RCC 7860 (cell line): ENCODE data around the gene HSPB7.
A peak's percentile ranks its signal among the peaks of the same experiment; 100 is the strongest.
"Not testable (repeated sequence)": the region's sequence is repeated elsewhere in the genome, so short reads cannot be mapped to it uniquely, and the experiment has no call there.

Experiments used
- DNase-seq: peaks from one replicate; pipeline ENCODE4 v3.0.0-alpha.2; 2015; ENCODE audit warnings: low spot score
- FAIRE-seq: peaks from 2 replicates; lab custom pipeline; 2012; peaks lifted over from hg19 to GRCh38; lab: Jason Lieb, UNC

The HSPB7 gene

GRCh38 chr1:16026302-16026701, 8.5 kb upstream of the HSPB7 start:
- FAIRE-seq, DNase-seq: not testable (repeated sequence)

DNA sequence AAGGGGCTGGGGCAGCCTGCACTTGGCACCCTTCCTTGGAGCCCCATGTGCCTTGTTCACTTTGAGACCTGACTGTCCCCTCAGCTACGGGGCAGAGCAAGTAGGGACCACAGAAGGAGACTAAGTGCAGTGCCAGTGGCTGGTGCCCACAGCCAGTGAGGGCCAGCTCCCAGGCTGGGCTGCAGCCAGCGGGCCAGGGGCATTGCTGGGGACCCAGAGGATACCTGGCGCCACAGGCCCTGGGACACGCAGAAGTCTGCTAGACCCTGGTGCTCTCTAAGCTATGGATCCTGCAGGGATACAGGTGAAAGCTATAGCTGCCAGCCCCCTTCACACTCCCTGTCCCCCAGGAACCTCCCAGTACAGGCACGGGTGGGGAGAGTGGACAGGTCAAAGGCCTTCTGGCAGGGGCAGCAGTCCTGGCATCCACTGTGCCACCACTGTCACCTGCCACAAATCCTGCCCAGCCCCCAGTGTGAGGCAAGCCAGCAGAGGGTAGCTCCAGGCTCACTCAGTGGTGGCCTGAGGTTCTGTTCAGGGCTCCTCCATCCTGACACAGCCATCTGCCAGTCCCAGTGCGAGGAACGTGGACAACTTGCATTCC, 5.3 kb upstream of the HSPB7 start:
- no peak for FAIRE-seq

GRCh38 chr1:16022393-16022792, 4.5 kb upstream of the HSPB7 start:
- DNase-seq (no peak), FAIRE-seq (no peak)

More for the DNA sequence above, 5.3 kb upstream of the HSPB7 start:
- DNase-seq, result no peak

DNA sequence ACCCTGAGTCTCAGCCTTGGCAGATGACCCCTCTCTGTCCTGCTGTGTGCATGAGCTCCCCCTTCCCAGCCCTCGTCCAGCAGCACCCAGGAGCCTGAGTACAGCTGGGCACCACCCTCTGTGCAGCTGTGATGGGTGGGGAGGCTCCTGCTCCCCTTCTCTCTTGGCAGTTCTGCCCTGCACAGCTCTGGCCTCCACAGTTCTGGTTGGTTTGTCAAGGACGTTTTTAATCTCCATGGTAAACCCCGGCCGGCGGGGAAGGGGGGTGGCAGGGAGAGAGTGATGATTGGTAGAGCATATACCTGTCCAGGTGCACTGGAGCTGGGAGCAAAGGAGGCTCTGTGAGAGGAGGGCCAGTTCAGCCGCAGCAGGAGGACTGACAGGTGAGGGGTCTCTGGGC, 3.8 kb upstream of the HSPB7 start, which contains the start of gene CLCNKA:
CLCNKA (plus strand) TSS at position 356 of the 400 bp plus-strand sequence. CDS start 584 bp downstream, outside the sequence.
- DNase-seq (no peak), FAIRE-seq (no peak)

DNA sequence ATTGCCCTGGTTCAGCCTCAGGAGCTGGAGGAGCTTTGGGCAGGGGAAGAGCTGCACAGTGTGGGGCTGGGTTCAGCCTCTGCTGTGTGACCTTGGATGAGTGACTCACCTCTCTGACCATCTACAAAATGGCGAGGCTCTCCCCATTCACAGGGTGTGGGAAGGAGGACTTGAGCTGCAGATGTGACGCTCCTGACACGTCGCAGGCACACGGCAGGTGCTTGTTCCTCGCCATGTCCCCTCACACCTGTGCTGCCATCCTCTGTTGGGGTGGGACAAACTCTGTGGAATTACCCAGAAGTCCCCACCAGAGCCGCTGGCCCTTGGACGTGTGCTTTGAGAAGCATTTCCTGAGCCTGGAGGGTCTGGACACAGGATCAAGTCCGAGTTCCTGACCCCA, 3.0 kb upstream of the HSPB7 start:
- FAIRE-seq, DNase-seq: not testable (repeated sequence)

DNA sequence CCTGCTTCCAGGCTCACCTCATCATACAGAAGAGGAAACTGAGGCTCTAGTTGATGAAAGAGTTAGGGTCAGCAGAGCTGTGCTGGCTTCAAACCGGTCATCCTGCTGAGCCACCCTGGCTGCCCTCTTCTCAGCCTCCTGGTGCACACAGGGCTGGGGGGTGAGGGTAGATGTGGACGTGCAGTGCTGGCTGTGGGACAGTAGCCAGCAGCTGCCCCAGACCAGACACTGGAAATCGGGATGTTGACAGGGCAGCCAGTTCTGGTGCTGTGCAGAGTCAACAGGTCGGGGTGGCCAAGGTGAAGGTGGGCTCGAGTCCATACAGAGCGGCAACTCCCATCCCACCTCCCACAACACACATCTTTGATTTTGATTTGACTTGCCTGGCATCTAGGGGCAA, 2.5 kb upstream of the HSPB7 start:
- FAIRE-seq, result no peak
- no peak for DNase-seq

- FAIRE-seq (no peak), DNase-seq (no peak)
Observed at GRCh38 chr1:16019644-16020277, 1.9 kb upstream of the HSPB7 start.

DNA sequence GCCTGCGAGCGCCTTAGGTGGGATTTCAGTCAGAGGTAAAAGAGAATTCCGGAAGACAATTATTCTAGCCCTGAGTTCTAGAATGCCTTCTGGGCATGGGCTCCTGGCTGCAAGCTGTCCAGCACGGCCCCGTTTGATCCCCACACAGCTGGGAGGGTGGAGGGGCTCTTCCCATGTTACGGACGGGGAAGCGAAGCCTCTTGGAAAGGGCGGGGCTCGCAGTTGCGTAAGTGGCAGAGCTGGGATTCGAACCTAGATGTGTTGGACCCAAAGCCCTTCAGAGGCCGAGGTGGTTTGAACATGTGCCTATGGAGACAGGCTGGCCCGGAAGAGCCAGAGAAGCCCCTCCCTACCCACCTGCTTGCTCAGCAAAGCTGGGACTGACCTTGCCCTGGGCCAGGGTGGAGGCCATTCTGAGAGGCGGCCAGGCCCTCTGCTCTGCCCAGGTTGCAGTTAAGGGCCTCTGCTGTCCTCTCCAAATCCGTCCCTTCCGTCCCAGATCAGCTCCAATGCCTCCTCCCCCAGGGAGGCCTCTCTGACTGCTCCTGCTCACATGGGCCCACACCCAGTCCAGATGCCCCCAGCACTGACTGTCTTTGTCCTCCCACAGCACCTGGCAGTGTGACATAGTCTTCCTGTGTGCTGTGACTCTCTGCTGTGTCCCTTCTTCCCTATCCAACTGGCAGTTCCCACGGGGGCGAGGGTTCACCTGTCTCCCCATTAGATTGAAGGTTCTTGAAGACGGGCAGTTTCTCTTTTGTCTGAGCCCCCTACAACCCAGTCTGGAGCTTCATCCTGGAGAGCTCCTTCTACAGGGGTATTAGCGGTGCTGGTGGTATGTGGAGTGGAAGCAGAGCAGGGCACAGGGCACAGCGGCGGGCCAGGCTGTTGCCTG, 1.2 kb upstream of the HSPB7 start:
- DNase-seq (no peak), FAIRE-seq (no peak)

DNA sequence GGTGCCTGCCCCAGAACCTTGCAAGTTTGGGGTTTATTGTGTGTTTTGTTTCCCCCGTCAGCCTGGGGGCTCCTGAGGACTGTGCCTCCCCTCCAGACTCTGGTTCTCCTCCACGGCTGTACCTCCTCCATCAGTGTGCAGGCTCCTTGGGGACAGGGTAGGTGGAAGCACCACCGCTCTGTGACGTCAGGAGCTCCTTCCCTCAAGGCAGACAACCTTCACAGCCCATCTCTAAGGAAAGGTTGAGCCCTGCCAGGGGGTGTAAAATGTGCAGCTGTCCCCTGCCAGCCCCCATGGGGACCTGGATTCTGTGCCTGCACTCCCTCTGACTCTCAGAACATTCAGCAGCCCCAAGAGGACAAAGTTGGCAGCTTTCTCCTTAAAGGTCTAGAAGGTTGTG, 465 bp upstream of the HSPB7 start:
- DNase-seq (no peak), FAIRE-seq (no peak)

DNA sequence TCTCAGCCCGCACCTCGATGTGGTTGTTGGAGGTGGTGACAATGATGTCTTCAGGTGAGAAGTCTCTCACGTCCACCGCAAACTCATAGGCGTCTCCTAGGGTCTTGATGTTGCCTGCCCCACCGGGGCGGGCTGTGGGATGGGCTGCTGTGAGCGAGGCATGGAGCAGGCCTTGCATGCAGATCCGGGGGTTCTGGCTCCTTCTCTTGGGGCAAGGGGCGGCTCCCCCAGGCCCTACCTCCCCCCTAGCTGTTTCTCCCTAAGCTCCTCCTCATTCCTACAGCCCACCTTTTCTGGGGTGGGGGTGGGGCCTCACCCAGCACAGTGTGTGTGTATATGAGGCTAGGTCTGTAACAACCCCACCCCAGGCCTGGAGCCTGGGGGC, 775 bp downstream of the HSPB7 start:
- no peak for FAIRE-seq
- no peak for DNase-seq

GRCh38 chr1:16015960-16016901, 1.6 kb downstream of the HSPB7 start:
- no peak for DNase-seq
- FAIRE-seq, result no peak

- no peak for DNase-seq
- FAIRE-seq, result no peak
Observed at GRCh38 chr1:16015491-16015890, 2.4 kb downstream of the HSPB7 start.

DNA sequence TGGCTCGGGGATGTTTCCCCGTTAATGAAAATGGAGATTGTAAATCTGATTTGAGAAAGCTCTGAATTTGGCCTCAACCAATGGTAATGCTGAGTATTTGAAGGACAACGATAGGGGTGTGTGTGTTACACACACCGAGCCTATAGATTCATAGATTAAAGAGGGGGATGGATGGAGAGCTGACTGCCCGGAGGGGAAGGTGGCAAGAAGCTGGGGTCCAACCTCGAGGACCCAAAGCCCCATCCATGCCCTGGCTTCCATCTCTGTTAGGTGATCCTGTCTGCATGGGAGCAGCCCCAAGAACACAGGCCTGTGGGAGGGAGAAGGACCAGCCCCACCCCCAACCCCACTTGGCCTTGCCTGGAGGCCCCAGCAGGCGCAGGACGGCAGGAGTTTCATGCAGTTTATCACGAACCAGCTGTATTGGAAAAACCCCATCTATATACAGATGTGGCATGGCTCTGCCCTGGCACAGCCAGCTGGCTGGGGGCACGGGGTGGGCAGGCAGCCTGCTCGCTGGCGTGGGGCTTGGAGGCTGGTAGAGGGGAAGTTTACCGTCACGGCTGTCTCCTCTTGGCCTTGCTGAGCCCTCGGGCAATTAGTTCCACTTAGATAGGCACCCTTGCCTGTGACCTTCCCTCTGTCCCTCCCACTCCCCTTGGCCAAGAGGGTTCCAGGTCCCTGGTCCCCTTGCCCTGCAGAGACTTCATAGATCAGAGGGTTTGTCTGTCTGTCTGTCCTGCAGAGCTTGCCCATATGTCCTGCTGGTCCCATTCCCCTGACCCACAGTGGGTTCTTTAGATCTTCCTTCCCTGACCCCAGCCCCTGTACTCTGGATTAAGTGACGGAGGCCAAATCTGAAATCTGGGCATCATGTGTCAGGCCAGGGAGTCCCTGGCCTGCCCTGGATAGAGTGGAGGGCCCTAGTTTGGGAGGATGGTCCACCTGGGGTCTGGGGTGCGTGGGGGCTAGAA, 3.0 kb downstream of the HSPB7 start:
- no peak for FAIRE-seq

GRCh38 chr1:16013908-16014258, 4.0 kb downstream of the HSPB7 start:
- DNase-seq (no peak), FAIRE-seq (no peak)

More for the DNA sequence above, 3.0 kb downstream of the HSPB7 start:
- no peak for DNase-seq

- DNase-seq, result peak; percentile 25
- no peak for FAIRE-seq
Observed at GRCh38 chr1:16013220-16013907, 4.5 kb downstream of the HSPB7 start.

DNA sequence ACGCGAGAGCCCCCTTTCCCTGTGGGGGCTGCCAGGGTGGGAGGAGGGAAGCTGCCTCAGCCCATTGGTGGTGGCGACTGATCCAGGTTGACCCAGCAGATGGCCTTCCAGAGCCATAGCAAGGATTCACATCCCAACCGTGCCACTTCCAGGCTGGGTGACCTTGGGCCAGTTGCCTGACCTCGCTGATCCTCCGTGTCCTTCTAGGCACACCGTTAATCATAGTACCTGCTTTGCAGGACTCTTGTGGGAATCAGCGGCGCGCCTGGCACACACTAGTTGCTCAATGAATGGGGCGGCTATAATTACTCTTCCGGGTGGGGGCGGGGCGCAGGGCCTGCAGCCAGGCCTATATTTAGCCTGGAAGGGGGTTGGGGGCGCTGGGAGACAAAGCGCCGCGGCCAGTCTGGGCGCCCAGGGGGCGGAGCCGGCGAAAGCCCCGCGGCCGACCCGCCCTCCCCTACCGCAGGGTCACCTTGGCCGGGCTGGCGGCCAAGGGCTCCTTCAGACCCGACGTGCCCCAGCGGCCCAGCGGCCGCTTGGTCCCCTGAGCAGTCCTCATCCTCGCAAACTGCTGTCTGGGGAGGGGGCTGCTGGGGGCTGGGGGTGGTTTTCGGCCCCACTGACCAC, 5.1 kb downstream of the HSPB7 start:
- DNase-seq (peak; percentile 41), FAIRE-seq (no peak)

DNA sequence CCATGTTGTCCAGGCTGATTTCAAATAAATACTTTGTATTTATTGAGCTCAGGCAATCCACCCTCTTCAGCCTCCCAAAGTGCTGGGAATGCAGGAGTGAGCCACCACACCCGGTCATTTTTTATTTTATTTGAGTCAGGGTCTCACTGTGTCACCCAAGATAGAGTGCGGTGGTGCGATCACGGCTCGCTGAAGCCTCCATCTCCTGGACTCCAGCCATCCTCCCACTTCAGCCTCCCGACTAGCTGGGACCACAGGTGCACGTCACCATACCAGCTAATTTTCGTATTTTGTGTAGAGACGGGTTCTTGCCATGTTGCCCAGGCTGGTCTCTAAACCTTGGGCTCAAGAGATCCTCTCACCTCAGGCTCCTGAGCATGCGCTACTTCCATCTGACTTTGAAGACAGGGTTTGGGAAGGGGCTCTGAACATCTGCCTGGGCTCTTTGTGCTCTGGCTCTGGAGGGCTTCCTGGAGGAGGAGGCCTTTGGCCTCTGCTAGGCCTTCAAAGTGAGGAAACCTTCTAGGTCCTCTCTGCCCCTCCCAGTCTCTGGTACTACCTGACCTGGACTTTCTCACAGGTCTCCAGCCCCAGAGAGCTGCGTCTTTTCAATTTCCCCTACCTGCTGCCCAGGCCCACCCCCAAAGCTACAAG, 5.8 kb downstream of the HSPB7 start:
- DNase-seq (no peak), FAIRE-seq (no peak)

DNA sequence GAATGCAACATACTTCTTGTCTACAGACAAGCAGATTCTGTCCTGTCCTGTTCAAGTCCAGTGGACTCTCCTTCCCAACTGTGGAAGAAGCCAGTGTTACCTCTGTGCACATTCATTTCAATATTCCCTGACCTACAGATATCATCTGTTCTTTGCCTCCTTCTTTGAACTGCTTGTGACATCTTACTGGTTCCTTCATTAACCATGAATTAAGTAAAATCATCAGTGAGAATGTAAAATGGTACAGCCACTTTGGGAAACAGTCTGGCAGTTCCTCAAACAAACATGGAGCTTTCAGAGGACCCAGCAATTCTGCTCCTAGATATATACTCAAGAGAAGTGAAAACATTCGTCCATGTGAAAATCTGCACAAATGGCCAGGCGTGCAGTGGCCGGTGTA, 7.0 kb downstream of the HSPB7 start:
- no peak for FAIRE-seq
- DNase-seq, result no peak
